ENCODE results near the gene TTC12. TPM values are rescaled to one million over a fixed set of nuclear protein-coding genes. Genes with fewer than 3 reads are reported as not detected.

Gene TTC12
- total RNA-seq, 1 experiment from 2014 or later, result 3.2 TPM

GRCh38 chr11:113378692-113379091, 64.3 kb downstream of the TTC12 start:
- no peaks in the 10 kb centered on the region for H3K27me3 ChIP-seq (replicated peaks)
- no peaks in the 10 kb centered on the region for H3K36me3 ChIP-seq
- no peaks in the 10 kb centered on the region for H3K9me3 ChIP-seq (replicated peaks)
- no peak overlapping the region for H3K4me3 ChIP-seq
- DNase-seq (ENCODE audit: low read depth in 1 of 2, low spot score in 2 of 2), result no peak
- no peaks in the 10 kb centered on the region for H3K4me1 ChIP-seq (replicated peaks)
- no peak overlapping the region for H3K27ac ChIP-seq

- DNase-seq (ENCODE audit: low read depth in 1 of 2, low spot score in 2 of 2), result no peak
- Histone ChIP-seq H3K27ac (no peak overlapping the region), H3K27me3 (replicated peaks) (no peaks in the 10 kb centered on the region), H3K4me1 (replicated peaks) (peaks cover 5% of the 10 kb centered on the region; the same call in 1 of the 2 replicates), H3K9me3 (replicated peaks) (no peaks in the 10 kb centered on the region), H3K36me3 (no peaks in the 10 kb centered on the region), H3K4me3 (no peak overlapping the region)
Measured at GRCh38 chr11:113382121-113382520, 67.7 kb downstream of the TTC12 start.

DNA sequence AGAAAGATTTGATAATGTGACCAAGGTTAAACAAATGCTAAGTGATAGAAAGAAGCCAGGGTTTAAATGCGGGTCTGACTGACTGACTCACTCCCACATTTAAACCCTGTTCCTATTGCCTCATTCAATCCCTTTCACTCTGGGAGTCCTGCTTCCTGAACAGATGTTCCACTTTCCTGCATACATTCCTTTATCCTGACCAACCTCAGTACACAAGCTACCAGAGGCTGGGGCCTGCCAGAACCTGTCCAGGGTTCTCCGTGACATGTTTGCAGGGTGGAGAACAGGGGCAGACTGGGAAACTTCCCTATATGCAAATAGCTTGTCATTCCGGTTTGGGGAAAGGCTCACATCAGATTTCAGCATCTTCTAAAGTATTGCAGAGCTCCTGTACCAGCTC, 70.2 kb downstream of the TTC12 start:
- DNase-seq (ENCODE audit: low read depth in 1 of 2, low spot score in 2 of 2), result peak; percentile 34 to 58
- H3K36me3 ChIP-seq, result no peaks in the 10 kb centered on the region
- H3K27ac ChIP-seq, result no peak overlapping the region
- H3K4me1 ChIP-seq (replicated peaks), result peaks cover 5% of the 10 kb centered on the region; the same call in 1 of the 2 replicates
- no peaks in the 10 kb centered on the region for H3K9me3 ChIP-seq (replicated peaks)
- no peaks in the 10 kb centered on the region for H3K27me3 ChIP-seq (replicated peaks)
- H3K4me3 ChIP-seq, result no peak overlapping the region

GRCh38 chr11:113385749-113386148, 71.4 kb downstream of the TTC12 start:
- Histone ChIP-seq H3K36me3 (no peaks in the 10 kb centered on the region), H3K4me3 (no peak overlapping the region), H3K27ac (no peak overlapping the region), H3K9me3 (replicated peaks) (no peaks in the 10 kb centered on the region), H3K4me1 (replicated peaks) (peaks cover 5% of the 10 kb centered on the region; the same call in 1 of the 2 replicates), H3K27me3 (replicated peaks) (no peaks in the 10 kb centered on the region)
- DNase-seq (ENCODE audit: low read depth in 1 of 2, low spot score in 2 of 2), result no peak

- Histone ChIP-seq H3K27me3 (replicated peaks) (no peaks in the 10 kb centered on the region), H3K4me3 (no peak overlapping the region), H3K9me3 (replicated peaks) (no peaks in the 10 kb centered on the region), H3K4me1 (replicated peaks) (peaks cover 5% of the 10 kb centered on the region; the same call in 1 of the 2 replicates), H3K27ac (no peak overlapping the region), H3K36me3 (no peaks in the 10 kb centered on the region)
- DNase-seq (ENCODE audit: low read depth in 1 of 2, low spot score in 2 of 2), result no peak
Measured at GRCh38 chr11:113386866-113387265, 72.5 kb downstream of the TTC12 start.

DNA sequence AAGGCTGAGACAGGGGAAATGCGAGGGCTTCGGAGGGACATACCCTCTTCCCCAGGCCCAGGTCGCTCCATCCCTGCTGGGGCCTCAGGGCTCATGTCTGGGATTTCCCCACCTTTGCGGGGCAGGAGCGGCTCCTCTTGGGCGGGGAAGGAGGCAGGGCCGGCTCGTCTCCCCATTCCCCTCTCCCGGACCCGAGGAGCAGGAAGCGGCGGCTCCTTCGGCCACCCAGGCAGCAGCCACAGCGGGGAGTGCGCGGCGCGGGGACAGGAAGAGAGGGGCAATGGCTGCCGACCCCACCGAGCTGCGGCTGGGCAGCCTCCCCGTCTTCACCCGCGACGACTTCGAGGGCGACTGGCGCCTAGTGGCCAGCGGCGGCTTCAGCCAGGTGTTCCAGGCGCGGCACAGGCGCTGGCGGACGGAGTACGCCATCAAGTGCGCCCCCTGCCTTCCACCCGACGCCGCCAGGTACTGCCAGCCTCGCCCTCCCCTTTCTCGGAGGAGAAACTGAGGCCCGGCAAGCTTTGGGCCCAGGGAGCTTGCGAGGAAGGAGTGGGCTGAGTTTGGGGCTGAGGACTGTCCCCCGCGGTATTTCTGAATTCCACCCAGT, 73.3 kb downstream of the TTC12 start, which contains the start of gene ANKK1:
Gene ANKK1 (plus strand): TSS at position 175 of the 607 bp plus-strand sequence. CDS start 106 bp downstream, at position 281.
- no peaks in the 10 kb centered on the region for H3K27me3 ChIP-seq (replicated peaks)

DNA sequence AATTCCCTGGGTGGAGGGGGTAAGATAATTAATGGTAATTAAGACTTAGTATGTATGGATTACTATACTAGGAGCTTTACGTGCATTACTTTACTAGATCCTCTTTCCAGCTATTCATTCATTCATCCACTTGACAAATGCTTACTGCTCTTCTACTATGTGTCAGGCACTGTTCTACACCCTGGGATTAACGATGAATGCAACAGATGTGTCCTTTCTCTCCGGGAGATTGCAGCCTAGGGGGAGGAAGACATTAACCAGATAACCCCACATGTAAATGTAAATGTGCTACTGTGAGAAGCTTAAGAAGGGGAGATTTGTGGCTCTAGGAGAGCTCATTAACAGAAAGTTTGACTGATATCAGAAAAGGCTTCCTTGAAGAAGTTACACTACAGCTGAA, 74.9 kb downstream of the TTC12 start:
- H3K4me3 ChIP-seq, result no peak overlapping the region
- no peaks in the 10 kb centered on the region for H3K36me3 ChIP-seq
- no peaks in the 10 kb centered on the region for H3K9me3 ChIP-seq (replicated peaks)
- no peaks in the 10 kb centered on the region for H3K27me3 ChIP-seq (replicated peaks)
- peaks cover 5% of the 10 kb centered on the region; the same call in 1 of the 2 replicates for H3K4me1 ChIP-seq (replicated peaks)
- no peak overlapping the region for H3K27ac ChIP-seq
- DNase-seq (ENCODE audit: low read depth in 1 of 2, low spot score in 2 of 2), result no peak

More for the DNA sequence above, 73.3 kb downstream of the TTC12 start, which contains the start of gene ANKK1:
- peaks cover 5% of the 10 kb centered on the region; the same call in 1 of the 2 replicates for H3K4me1 ChIP-seq (replicated peaks)
- DNase-seq (ENCODE audit: low read depth in 1 of 2, low spot score in 2 of 2), result no peak
- H3K27ac ChIP-seq, result no peak within 1 kb of the TSS
- H3K36me3 ChIP-seq, result no peaks in the 10 kb centered on the region
- H3K9me3 ChIP-seq (replicated peaks), result no peaks in the 10 kb centered on the region
- H3K4me3 ChIP-seq, result no peak within 1 kb of the TSS

- no peaks in the 10 kb centered on the region for H3K36me3 ChIP-seq
- no peaks in the 10 kb centered on the region for H3K9me3 ChIP-seq (replicated peaks)
- no peaks in the 10 kb centered on the region for H3K4me1 ChIP-seq (replicated peaks)
- H3K27ac ChIP-seq, result no peak overlapping the region
- no peak for DNase-seq (ENCODE audit: low read depth in 1 of 2, low spot score in 2 of 2)
- no peak overlapping the region for H3K4me3 ChIP-seq
- no peaks in the 10 kb centered on the region for H3K27me3 ChIP-seq (replicated peaks)
Measured at GRCh38 chr11:113392236-113392921, 78.0 kb downstream of the TTC12 start.

- Histone ChIP-seq H3K27me3 (replicated peaks) (no peaks in the 10 kb centered on the region), H3K9me3 (replicated peaks) (no peaks in the 10 kb centered on the region), H3K4me1 (replicated peaks) (no peaks in the 10 kb centered on the region), H3K27ac (no peak overlapping the region), H3K4me3 (no peak overlapping the region), H3K36me3 (no peaks in the 10 kb centered on the region)
- DNase-seq (ENCODE audit: low read depth in 1 of 2, low spot score in 2 of 2), result no peak
Measured at GRCh38 chr11:113393501-113393985, 79.2 kb downstream of the TTC12 start.

DNA sequence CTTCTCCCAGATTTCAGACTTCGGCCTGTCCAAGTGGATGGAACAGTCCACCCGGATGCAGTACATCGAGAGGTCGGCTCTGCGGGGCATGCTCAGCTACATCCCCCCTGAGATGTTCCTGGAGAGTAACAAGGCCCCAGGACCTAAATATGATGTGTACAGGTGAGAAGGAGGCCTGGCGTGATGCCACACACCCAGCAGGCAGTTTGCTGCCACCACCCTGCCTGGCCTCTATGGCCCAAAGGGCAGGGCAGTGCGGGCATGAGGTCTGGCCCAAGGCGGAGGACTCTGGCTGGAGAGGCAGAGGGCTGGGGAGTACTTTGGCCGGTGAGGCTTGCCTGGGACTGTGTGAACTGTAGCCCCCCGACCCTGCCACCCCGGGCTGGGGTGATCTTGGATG, 80.5 kb downstream of the TTC12 start:
- H3K27me3 ChIP-seq (replicated peaks), result no peaks in the 10 kb centered on the region
- H3K4me1 ChIP-seq (replicated peaks), result no peaks in the 10 kb centered on the region
- no peak overlapping the region for H3K27ac ChIP-seq
- H3K36me3 ChIP-seq, result no peaks in the 10 kb centered on the region
- H3K4me3 ChIP-seq, result no peak overlapping the region
- no peak for DNase-seq (ENCODE audit: low read depth in 1 of 2, low spot score in 2 of 2)
- H3K9me3 ChIP-seq (replicated peaks), result no peaks in the 10 kb centered on the region

DNA sequence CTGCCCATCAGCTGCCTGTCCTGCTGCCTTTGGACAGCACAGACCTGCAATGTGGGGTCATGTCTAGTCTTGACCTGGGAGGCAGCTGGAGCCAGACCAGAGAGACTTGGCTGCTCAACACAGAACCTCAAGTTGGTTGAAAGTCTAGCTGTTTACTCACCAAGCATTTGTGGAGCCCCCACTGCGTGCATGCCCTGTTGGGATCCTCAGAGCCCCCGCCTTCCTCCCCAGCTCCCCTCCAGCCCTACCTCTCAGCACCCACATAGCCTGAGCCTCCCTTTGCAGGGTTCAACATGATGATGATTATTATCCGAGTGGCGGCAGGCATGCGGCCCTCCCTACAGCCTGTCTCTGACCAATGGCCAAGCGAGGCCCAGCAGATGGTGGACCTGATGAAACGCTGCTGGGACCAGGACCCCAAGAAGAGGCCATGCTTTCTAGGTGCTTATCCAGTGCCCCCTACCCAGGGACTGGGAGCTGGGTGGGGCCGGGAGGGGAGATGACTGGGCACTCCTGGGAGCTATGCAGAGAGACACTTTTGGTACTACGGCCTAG, 81.5 kb downstream of the TTC12 start:
- no peak for DNase-seq (ENCODE audit: low read depth in 1 of 2, low spot score in 2 of 2)
- Histone ChIP-seq H3K36me3 (no peaks in the 10 kb centered on the region), H3K4me3 (no peak overlapping the region), H3K4me1 (replicated peaks) (no peaks in the 10 kb centered on the region), H3K27me3 (replicated peaks) (no peaks in the 10 kb centered on the region), H3K9me3 (replicated peaks) (no peaks in the 10 kb centered on the region), H3K27ac (no peak overlapping the region)

DNA sequence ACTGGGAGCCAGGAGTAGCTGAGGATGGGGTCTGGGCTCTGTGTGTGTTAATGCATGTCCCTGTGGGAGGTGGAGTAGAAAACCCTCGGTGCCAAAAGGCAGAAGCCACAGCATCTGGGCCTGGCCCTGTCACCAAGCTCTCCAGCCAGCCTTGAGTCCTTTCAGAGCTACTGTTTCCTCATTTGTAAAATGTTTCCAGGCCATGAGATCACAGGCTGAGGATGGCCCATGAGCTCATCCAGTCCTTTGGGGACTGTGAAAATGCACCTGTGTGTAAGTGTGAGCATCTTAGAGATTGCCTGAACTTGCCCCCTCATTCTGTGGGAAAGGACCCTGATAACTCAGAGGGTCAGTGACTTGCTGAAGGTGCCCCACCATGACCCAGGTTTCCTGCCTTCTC, 82.3 kb downstream of the TTC12 start:
- Histone ChIP-seq H3K27ac (no peak overlapping the region), H3K9me3 (replicated peaks) (no peaks in the 10 kb centered on the region), H3K27me3 (replicated peaks) (no peaks in the 10 kb centered on the region), H3K36me3 (no peaks in the 10 kb centered on the region), H3K4me3 (no peak overlapping the region), H3K4me1 (replicated peaks) (no peaks in the 10 kb centered on the region)
- DNase-seq (ENCODE audit: low read depth in 1 of 2, low spot score in 2 of 2), result no peak

- Histone ChIP-seq H3K27me3 (replicated peaks) (no peaks in the 10 kb centered on the region), H3K4me3 (no peak overlapping the region), H3K36me3 (no peaks in the 10 kb centered on the region), H3K4me1 (replicated peaks) (no peaks in the 10 kb centered on the region), H3K27ac (no peak overlapping the region), H3K9me3 (replicated peaks) (no peaks in the 10 kb centered on the region)
- no peak for DNase-seq (ENCODE audit: low read depth in 1 of 2, low spot score in 2 of 2)
Measured at GRCh38 chr11:113397212-113397611, 82.8 kb downstream of the TTC12 start.

DNA sequence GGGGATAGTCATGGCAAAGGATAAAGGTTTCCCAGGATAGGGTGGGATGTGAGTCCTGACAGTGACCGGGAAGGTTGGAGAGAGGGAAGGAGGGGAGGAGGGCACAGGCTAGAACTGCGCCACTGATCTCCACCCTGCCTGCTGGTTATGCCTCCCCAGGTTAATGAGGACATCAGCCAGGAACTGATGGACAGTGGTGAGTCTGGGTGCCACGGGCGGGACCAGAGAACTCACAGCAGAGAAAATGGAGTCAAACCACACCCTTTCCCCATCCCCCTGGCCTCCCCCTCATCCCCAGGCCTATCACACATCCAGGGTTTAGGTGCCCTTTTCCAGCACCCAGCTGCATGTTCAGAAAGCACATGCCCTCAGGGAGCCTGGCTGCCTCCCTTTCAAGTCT, 83.4 kb downstream of the TTC12 start:
- no peaks in the 10 kb centered on the region for H3K4me1 ChIP-seq (replicated peaks)
- no peaks in the 10 kb centered on the region for H3K36me3 ChIP-seq
- H3K27me3 ChIP-seq (replicated peaks), result no peaks in the 10 kb centered on the region
- no peaks in the 10 kb centered on the region for H3K9me3 ChIP-seq (replicated peaks)
- no peak overlapping the region for H3K4me3 ChIP-seq
- no peak overlapping the region for H3K27ac ChIP-seq
- no peak for DNase-seq (ENCODE audit: low read depth in 1 of 2, low spot score in 2 of 2)

All from SJSA1 (cell line).